ENCODE data around the gene GPRIN3. TPM values are rescaled to one million over a fixed set of nuclear protein-coding genes. Genes with fewer than 3 reads are reported as not detected.

Gene GPRIN3
- total RNA-seq, 2 donors from 2014 or later = 5.7 to 9.0 TPM

DNA sequence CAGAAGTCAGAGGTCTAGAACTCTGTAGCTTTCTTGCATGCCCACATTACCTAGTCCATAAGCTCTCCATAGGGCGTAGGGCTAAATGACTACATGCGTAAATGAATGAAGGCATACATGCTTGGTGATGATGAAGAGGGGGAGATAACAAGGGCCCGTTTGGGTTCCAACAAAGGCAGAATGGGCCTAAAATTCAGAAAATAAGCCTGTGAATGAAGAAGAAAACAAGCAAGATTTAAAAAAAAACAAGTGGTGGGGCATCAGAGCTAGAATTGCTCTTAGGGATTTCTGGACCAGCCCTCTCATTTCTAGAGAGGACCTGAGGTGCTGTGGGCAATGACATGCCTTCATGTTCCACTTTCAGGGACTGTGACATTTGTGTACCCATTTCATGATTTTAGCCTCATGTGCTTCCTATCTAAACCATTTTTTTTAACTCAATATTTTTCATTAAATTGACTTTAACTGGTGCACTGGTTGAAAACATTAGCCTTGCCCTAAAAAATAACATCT lies 12.1 kb downstream of the GPRIN3 start:
- TF ChIP-seq, protein P1, sequence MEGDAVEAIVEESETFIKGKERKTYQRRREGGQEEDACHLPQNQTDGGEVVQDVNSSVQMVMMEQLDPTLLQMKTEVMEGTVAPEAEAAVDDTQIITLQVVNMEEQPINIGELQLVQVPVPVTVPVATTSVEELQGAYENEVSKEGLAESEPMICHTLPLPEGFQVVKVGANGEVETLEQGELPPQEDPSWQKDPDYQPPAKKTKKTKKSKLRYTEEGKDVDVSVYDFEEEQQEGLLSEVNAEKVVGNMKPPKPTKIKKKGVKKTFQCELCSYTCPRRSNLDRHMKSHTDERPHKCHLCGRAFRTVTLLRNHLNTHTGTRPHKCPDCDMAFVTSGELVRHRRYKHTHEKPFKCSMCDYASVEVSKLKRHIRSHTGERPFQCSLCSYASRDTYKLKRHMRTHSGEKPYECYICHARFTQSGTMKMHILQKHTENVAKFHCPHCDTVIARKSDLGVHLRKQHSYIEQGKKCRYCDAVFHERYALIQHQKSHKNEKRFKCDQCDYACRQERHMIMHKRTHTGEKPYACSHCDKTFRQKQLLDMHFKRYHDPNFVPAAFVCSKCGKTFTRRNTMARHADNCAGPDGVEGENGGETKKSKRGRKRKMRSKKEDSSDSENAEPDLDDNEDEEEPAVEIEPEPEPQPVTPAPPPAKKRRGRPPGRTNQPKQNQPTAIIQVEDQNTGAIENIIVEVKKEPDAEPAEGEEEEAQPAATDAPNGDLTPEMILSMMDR (IDR thresholded peaks at IDR 0.05) = no peak
- no peak for DNase-seq (ENCODE audit: low spot score)
- Histone ChIP-seq H3K27ac (no peak overlapping the region), H3K9me3 (no peaks in the 10 kb centered on the region), H3K36me3 (no peaks in the 10 kb centered on the region), H3K4me1 (ENCODE audit: control insufficient read depth in 1 of 2, low read depth in 2 of 2) (peaks cover 3 to 7% of the 10 kb centered on the region in 2 donors), H3K27me3 (replicated peaks; ENCODE audit: insufficient read depth) (no peaks in the 10 kb centered on the region), H3K4me3 (no peak overlapping the region)
- ATAC-seq (ENCODE audit: insufficient number of reproducible peaks, low FRiP score, low read depth) = no peak

DNA sequence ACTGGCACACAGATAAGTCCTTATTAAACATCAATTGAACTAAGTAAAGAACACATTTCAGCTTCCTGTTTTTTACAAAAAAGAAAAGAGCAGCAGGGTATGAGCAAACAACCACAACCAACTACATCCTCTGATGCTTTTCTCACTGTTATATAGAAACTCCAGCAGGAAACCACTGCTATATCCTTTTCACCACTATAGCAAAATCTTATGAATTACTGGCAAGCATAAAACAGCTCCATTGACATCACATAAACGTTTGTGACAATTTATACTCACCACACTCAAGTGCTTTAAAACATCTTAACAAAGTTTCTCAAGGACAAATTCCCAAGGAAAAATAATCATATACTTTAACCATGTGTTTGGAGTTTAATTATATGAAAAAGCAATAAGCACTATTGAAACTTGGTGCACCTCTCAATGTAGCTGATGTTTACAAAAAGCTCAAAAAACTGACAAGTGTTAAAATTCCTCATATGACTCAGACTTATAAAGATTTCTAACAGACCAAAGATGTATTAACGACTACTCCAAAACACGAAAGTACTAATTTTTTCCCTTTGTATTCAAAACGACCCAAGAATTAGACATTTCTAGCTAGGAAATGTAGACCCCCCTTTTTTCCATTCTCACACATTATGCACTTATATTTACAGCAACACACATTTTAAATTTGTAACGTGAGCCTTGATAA lies 12.9 kb downstream of the GPRIN3 start:
- TF ChIP-seq, protein P1 (IDR thresholded peaks at IDR 0.05) = no peak
- Histone ChIP-seq H3K27me3 (replicated peaks; ENCODE audit: insufficient read depth) (no peaks in the 10 kb centered on the region), H3K36me3 (no peaks in the 10 kb centered on the region), H3K4me3 (no peak overlapping the region), H3K4me1 (ENCODE audit: control insufficient read depth in 1 of 2, low read depth in 2 of 2) (peaks cover 0 to 7% of the 10 kb centered on the region in 2 donors), H3K27ac (no peak overlapping the region), H3K9me3 (no peaks in the 10 kb centered on the region)
- DNase-seq (ENCODE audit: low spot score) (no peak), ATAC-seq (ENCODE audit: insufficient number of reproducible peaks, low FRiP score, low read depth) (no peak)

DNA sequence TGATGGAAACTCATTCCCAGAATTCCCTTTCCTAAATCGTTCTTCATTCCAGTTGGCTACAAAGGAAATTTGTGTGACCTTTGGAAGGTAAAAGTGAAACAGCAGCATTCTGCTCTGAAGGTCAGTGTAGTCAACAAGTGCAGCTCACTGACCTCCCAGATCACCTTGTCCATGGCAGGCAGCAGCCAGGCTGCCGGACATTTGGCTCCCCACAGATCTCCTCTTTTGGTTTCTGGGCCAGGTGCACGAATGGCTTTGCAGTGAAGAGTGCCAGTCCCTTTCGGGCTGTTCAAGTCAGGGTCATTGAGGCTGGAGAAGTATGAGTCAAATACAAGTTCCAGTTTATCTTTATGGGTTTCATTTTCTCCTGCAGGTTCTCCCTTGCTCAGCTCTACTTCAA lies 14.3 kb downstream of the GPRIN3 start:
- no peak overlapping the region for H3K27ac ChIP-seq
- H3K4me3 ChIP-seq = no peak overlapping the region
- no peaks in the 10 kb centered on the region for H3K9me3 ChIP-seq
- H3K4me1 ChIP-seq (ENCODE audit: control insufficient read depth in 1 of 2, low read depth in 2 of 2) = peaks cover 0 to 3% of the 10 kb centered on the region in 2 donors
- no peaks in the 10 kb centered on the region for H3K27me3 ChIP-seq (replicated peaks; ENCODE audit: insufficient read depth)
- TF ChIP-seq, protein P1 (IDR thresholded peaks at IDR 0.05) = no peak
- H3K36me3 ChIP-seq = no peaks in the 10 kb centered on the region
- DNase-seq (ENCODE audit: low spot score) (no peak), ATAC-seq (ENCODE audit: insufficient number of reproducible peaks, low FRiP score, low read depth) (no peak)

GRCh38 chr4:89290727-89291516 lies 16.7 kb downstream of the GPRIN3 start:
- TF ChIP-seq, protein P1 (IDR thresholded peaks at IDR 0.05) = no peak
- no peak for ATAC-seq (ENCODE audit: insufficient number of reproducible peaks, low FRiP score, low read depth)
- Histone ChIP-seq H3K9me3 (no peaks in the 10 kb centered on the region), H3K27ac (no peak overlapping the region), H3K36me3 (no peaks in the 10 kb centered on the region), H3K27me3 (replicated peaks; ENCODE audit: insufficient read depth) (no peaks in the 10 kb centered on the region), H3K4me3 (no peak overlapping the region), H3K4me1 (ENCODE audit: control insufficient read depth in 1 of 2, low read depth in 2 of 2) (no peaks in the 10 kb centered on the region)
- no peak for DNase-seq (ENCODE audit: low spot score)

DNA sequence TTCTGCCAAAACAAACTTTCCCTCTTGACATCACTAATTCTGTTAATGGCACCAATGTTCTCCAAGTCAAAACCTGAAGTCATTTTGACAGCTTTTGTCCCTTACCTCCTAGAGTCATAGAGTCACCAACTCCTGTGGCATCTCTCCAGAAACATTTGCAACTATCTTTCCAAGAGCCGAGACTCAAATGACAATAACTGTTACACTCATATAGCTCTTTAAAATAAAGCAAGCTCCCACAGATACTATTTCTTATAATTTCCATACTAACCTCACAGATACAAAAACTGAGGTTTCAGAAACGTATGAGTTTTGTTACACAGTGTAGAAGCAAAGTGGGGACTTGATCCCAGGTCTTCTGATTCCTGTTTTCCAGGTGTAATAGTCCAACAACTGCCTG lies 18.3 kb downstream of the GPRIN3 start:
- ATAC-seq (ENCODE audit: insufficient number of reproducible peaks, low FRiP score, low read depth) (no peak), DNase-seq (ENCODE audit: low spot score) (no peak)
- TF ChIP-seq, protein P1 (IDR thresholded peaks at IDR 0.05) = no peak
- Histone ChIP-seq H3K36me3 (no peaks in the 10 kb centered on the region), H3K4me3 (no peak overlapping the region), H3K4me1 (ENCODE audit: control insufficient read depth in 1 of 2, low read depth in 2 of 2) (no peaks in the 10 kb centered on the region), H3K9me3 (no peaks in the 10 kb centered on the region), H3K27me3 (replicated peaks; ENCODE audit: insufficient read depth) (no peaks in the 10 kb centered on the region), H3K27ac (no peak overlapping the region)

Data from thoracic aorta (tissue), 2 donors.